Measurements from ENCODE around the gene PRKN.

PRKN gene

GRCh38 chr6:162568266-162568665 is 159.3 kb downstream of the PRKN start:
- no peak overlapping the region for H3K27ac ChIP-seq
- DNase-seq, result no peak
- intact Hi-C loops (cut with DNase I; ENCODE audit: low total_unique reads), result no loop called here
- H3K4me3 ChIP-seq, result no peak overlapping the region
- peaks cover 7 to 17% (median 16%) of the 10 kb centered on the region in 3 donors for H3K36me3 ChIP-seq
- H3K9me3 ChIP-seq, result peaks cover 0 to 26% (median 13%) of the 10 kb centered on the region in 3 donors
- no peak for TF ChIP-seq CTCF (IDR thresholded peaks at IDR 0.05)
- H3K4me1 ChIP-seq, result peaks cover 0 to 10% (median 1%) of the 10 kb centered on the region in 4 donors
- H3K27me3 ChIP-seq, result no peaks in the 10 kb centered on the region

DNA sequence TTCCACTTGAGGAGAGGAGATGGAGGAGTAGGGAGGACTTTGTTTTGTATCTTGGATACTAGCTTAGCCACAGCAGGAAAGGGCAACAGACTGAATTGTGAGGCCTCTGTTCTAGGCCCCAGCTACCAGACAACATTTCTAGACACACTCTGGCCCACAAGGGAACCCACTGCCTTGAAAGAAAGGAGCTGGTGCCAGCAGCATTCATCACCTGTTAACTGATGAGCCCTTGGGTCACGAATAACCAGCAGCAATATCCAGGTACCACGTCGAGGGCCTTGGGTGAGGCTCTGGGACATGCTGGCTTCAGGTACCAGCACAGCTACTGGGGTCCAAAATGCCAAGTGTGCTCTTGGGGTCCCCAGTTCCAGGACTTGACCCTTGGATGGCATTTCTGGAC is 165.5 kb downstream of the PRKN start:
- intact Hi-C loops (cut with DNase I; ENCODE audit: low total_unique reads), result no loop called here
- Histone ChIP-seq H3K9me3 (peaks cover 0 to 14% (median 10%) of the 10 kb centered on the region in 3 donors), H3K4me1 (no peaks in the 10 kb centered on the region), H3K36me3 (peaks cover 0 to 9% (median 8%) of the 10 kb centered on the region in 3 donors), H3K4me3 (no peak overlapping the region), H3K27ac (no peak overlapping the region), H3K27me3 (no peaks in the 10 kb centered on the region)
- no peak for TF ChIP-seq CTCF (IDR thresholded peaks at IDR 0.05)
- no peak for DNase-seq

- H3K27me3 ChIP-seq, result no peaks in the 10 kb centered on the region
- H3K27ac ChIP-seq, result no peak overlapping the region
- no peak overlapping the region for H3K4me3 ChIP-seq
- DNase-seq, result no peak
- H3K4me1 ChIP-seq, result no peaks in the 10 kb centered on the region
- no peak for TF ChIP-seq CTCF (IDR thresholded peaks at IDR 0.05)
- intact Hi-C loops (cut with DNase I; ENCODE audit: low total_unique reads), result no loop called here
- H3K9me3 ChIP-seq, result peaks cover 0 to 13% (median 10%) of the 10 kb centered on the region in 3 donors
- peaks cover 0 to 9% (median 8%) of the 10 kb centered on the region in 3 donors for H3K36me3 ChIP-seq
These were observed 166.7 kb downstream of the PRKN start for GRCh38 chr6:162560891-162561290.

GRCh38 chr6:162554531-162554930 is 173.0 kb downstream of the PRKN start:
- no peaks in the 10 kb centered on the region for H3K9me3 ChIP-seq
- H3K27me3 ChIP-seq, result no peaks in the 10 kb centered on the region
- no peaks in the 10 kb centered on the region for H3K36me3 ChIP-seq
- intact Hi-C loops (cut with DNase I; ENCODE audit: low total_unique reads), result no loop called here
- TF ChIP-seq CTCF (IDR thresholded peaks at IDR 0.05), result no peak
- DNase-seq, result no peak
- H3K4me3 ChIP-seq, result no peak overlapping the region
- no peaks in the 10 kb centered on the region for H3K4me1 ChIP-seq
- no peak overlapping the region for H3K27ac ChIP-seq

- Histone ChIP-seq H3K36me3 (no peaks in the 10 kb centered on the region), H3K27ac (no peak overlapping the region), H3K9me3 (no peaks in the 10 kb centered on the region), H3K4me1 (no peaks in the 10 kb centered on the region), H3K27me3 (no peaks in the 10 kb centered on the region), H3K4me3 (no peak overlapping the region)
- intact Hi-C loops (cut with DNase I; ENCODE audit: low total_unique reads), result no loop called here
- TF ChIP-seq CTCF (IDR thresholded peaks at IDR 0.05), result no peak
- no peak for DNase-seq
These were observed 180.7 kb downstream of the PRKN start for GRCh38 chr6:162546905-162547304.

GRCh38 chr6:162543221-162543620 is 184.3 kb downstream of the PRKN start:
- H3K9me3 ChIP-seq, result no peaks in the 10 kb centered on the region
- TF ChIP-seq CTCF (IDR thresholded peaks at IDR 0.05), result no peak
- H3K36me3 ChIP-seq, result no peaks in the 10 kb centered on the region
- intact Hi-C loops (cut with DNase I; ENCODE audit: low total_unique reads), result no loop called here
- no peak for DNase-seq
- H3K27ac ChIP-seq, result no peak overlapping the region
- no peaks in the 10 kb centered on the region for H3K4me1 ChIP-seq
- no peak overlapping the region for H3K4me3 ChIP-seq
- no peaks in the 10 kb centered on the region for H3K27me3 ChIP-seq

Measured in tibial artery (tissue), 4 donors.